GM18498 (cell line): ENCODE data around the gene TNP1.

Source experiments
- ATAC-seq: cut with Tn5 transposase; IDR thresholded peaks from one replicate; pipeline ENCODE4 v1.9.1; 2021; ENCODE audit warnings: mild to moderate bottlenecking, moderate library complexity; ENCODE audit not compliant: unreplicated experiment

The TNP1 gene

DNA sequence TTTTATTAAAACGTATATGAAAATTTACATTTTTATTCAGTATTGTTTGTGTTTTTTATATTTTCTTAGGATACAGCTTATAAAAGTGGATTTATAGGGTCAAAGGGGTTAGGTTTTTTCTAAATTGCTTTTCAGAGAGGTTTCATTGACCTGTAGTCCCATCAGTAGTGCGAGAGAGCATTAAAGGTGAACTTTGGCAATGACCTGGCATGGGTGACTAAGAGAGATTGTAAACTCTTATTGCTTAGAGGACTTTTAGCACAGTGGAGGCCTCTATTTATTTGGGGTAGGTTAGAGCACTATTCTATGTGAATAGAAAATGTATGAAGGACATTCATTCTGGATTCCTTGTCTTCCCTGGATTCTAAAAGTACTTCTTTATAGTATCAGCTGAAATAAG is 16.0 kb upstream of the TNP1 start:
- no peak for ATAC-seq

DNA sequence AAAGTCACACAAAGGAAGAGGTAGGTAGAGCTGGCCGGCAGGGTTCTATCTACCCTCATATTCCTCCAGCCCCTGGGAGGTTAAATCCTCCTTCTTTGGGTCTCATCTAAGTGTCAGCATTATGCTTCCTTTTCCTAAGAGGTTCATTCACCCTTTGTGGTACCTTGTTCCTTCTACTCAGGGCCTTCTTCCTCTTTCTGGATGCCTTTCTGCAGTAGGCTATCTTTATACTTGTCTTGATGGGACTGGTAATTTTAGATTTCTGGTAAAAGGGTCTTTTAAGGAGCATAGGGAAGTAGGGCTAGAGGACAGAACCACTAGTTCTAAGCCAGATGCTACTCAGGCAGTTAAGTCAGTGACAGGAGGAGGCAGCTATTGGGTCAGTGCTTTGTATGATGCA is 13.7 kb upstream of the TNP1 start:
- no peak for ATAC-seq

- ATAC-seq = no peak
Measured at GRCh38 chr2:216872624-216873023, 12.8 kb upstream of the TNP1 start.

DNA sequence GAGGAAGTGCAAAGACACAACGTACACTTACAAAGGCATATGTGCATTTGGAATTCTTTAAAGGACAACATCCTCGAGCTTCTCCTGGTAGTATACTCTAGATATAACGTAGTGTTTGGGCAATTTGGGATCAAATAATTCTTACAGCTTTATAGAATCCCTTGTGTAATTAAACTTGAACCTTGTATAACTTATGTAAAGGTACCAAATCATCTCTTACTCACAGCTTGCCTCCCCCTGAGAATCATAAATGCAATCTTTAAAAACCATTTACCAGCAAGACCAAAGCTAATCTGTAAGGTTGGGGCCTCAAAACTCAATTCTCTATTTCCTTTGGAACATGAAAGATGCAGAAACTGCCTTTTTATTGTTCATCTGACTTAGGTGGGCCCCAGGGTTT is 12.2 kb upstream of the TNP1 start:
- no peak for ATAC-seq

DNA sequence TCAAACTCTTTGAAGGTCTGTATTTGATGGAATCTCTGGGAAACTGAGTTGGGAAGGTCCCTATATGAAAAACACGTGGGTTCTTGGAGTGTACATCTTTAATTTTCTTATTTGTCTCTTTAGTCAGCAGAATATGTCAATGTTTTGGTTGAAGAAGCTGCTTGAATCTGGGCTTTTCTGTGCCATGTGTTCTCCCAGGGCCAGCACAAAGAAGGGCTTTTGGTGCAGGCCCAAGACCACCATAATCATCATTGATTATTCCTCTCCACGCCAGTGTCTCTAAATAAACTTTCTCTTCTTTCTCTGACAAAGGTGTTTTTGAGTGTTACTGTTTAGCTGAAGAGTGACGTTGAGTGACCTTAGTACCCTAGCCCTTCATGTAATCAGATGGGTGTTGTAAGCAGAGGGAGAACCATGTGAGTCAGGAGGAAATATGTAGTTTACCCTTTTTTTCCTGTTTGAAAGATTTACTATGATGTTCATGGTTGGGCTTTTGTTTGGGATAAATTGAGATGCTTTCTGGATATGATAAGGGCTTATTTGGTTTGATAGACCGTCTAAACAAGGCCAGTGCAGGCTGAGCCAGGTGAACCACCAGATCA is 11.6 kb upstream of the TNP1 start:
- no peak for ATAC-seq

- ATAC-seq = no peak
Measured at GRCh38 chr2:216870508-216871332, 10.9 kb upstream of the TNP1 start.

GRCh38 chr2:216866515-216867095 is 6.7 kb upstream of the TNP1 start:
- no peak for ATAC-seq

DNA sequence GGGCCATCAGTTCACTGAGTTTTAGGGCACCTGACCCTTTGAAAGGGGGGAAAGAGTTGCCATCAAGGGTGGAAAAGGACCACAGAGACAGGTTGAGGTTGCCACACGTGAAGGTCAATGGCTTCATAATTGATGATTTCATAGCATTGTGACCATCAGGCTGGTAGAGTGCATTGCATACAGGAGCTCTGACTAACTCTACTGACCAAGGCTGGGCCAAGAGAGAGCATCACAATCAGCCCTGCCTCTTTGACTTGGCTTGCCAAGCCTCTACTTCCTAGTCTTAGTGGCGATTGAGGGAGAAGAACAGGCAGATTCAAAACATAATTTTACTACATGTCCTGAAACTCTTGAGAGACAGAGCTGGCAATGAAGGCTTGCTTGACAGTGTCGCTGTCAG is 5.8 kb upstream of the TNP1 start:
- no peak for ATAC-seq

GRCh38 chr2:216863946-216864345 is 4.1 kb upstream of the TNP1 start:
- no peak for ATAC-seq

DNA sequence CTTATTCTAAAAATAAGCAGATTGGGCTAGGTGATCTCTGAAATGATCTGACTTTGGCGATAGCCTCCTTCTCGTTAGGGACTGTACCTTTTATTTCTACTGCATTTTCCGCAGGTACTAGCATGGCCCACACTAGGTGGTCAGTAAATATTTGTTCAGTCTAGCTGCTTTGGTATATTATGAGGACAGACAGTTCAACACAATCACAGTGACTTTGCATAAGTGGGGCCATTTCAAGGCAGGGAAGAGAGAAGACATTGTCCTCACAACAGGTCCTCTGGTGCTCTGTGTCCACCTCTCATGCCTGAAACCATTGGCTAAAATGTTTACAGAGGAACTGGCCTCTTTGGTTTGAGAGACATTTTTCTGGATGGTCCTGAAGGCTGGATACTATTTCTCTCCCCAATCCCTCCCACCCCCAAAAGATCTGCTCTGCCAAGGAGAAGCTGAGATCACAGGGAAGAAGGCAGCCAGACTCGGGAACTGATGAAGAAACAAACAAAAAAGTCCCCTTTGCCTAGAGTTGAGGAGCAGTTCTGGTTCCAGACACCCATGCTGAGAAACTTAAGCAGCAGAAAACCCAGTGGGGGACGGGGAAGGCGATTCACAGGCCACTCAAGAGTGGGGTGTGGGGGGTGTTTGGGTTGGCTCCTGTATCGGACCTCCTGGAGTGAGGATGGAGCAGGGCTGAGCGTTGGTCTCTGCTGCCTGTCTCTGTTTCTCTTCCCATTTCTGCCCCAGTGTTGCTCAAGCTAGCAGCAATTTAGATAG is 2.9 kb upstream of the TNP1 start:
- no peak for ATAC-seq

DNA sequence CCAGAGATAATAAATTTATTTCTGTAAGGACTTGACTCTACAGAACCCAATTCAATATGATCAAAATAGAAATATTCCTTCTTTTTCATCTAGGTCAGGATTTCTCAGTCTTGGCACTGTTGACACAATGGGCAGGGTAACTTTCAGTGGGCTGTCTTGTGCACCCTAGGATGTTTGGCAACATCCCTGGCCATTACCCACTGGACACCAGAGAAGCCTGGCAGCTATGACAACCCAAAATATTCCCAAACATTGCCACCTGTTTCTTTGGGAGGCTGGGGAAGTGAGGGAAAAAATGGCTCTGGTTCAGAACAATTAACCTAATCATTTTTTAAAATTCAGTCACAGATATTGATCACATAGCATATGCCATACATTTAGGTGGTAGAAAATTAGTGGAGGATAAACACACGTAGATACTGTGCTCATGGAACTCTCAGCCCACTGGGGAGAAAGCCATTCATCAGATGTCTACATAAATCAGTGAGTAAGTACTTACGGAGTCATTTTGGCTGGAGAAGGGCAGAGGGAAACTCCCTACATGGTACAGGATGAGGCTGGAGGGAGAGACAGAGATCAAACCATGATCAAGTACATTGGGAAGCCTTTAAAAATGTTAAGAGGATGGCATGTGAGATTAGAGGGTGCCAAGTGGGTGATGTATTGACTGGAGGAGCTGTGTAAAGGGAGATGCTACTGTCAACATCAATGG is 718 bp upstream of the TNP1 start:
- ATAC-seq = no peak

- ATAC-seq = no peak
Measured at GRCh38 chr2:216858312-216858711, 1.6 kb downstream of the TNP1 start.

DNA sequence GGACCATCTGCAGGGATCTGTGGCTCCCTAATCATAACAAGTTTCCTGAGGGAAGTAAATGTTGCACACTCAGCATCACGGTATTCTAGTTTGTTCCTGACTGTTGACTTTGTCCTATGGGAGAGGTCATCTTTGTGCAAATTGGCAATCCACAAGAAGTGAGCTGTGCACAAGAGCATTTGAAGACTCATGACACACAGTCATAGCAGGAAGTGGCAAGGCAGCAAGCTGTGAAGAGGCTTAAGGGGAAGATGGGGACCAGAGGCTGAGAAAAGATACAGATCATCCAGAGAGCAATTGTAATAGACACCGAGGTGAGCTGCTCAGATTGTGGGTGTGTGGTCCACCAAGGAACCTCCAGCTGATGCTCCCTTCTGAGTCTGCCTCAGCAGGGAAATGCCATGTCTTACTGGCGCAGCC is 2.7 kb downstream of the TNP1 start:
- no peak for ATAC-seq

GRCh38 chr2:216856406-216857065 is 3.3 kb downstream of the TNP1 start:
- no peak for ATAC-seq

DNA sequence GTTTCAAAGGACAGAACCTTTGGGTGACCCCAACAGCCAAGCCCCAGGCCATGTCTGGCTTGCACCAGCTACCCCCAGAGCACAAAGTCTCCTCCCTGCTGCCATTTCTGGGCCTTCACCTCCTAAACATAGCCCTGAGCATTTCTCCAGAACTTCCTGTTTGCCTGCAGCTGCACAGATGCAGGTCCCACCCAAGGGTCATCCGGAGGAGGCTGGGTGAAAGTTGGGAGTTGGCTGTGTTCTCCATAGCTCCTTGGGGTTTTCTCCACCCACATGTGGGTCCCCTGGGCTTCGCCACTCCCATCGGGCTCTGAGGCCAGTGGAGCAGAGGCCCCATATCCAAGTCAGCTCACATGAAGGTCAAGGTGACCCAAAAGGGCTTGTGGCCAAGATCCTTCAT is 4.3 kb downstream of the TNP1 start:
- ATAC-seq = no peak

- ATAC-seq = no peak
Measured at GRCh38 chr2:216855079-216855478, 4.8 kb downstream of the TNP1 start.

DNA sequence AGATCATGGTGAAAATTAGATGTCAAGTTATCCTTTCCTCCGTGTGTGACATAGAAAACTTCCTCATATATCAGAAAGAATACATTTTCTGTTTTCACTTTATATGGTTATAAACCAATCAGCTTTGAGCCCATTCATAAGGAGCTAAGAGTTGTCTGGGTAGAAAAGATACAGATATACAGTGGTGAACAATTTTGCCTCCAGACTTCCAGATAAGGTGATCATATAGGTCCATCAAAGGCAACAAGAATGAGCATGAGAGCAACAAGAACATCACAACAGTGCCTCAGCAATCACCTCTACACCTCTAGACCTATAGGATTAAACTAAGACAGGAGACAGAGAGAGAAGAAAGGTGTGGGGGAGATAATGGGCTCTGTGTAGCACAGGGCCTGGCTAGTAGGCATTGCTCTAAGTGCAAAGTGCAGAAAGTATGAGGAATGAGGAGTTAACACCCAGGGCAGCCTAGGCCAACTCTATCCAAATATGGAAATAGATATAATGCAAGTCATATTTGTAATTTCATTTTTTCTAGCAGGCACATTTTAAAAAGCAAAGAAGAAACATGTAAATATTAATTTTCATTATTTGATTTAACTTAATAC is 8.3 kb downstream of the TNP1 start:
- ATAC-seq = no peak

DNA sequence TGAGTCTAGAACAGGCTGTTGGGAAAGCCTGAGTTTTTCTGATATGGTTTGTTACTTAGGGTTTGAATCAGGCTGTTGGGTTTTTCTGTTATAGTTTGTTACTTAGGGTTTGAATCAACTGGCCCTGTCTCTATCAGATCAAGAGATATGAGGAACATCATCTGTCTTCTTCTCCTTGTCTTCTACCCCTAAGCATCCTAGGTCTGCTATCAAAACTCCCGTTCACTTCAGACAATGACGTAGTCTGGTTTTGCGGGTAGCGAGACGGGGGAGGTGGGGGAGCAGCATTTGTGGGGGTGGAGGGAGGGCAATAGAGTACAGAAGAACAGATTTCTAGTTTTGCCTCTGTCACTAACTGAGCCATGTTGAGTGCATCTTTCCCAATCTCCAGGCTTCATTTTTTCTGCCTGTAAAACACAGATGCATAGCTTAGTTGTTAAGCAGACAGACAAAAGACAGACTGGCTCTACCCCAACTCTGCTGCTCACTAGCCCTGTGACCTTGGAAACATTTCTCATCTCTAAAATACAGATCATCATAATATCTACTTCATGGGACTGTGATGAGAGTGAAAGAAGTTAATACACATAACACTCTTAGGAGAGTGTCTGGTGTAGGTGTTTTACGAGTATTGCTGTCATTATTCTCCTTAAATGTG is 9.1 kb downstream of the TNP1 start:
- ATAC-seq = no peak

DNA sequence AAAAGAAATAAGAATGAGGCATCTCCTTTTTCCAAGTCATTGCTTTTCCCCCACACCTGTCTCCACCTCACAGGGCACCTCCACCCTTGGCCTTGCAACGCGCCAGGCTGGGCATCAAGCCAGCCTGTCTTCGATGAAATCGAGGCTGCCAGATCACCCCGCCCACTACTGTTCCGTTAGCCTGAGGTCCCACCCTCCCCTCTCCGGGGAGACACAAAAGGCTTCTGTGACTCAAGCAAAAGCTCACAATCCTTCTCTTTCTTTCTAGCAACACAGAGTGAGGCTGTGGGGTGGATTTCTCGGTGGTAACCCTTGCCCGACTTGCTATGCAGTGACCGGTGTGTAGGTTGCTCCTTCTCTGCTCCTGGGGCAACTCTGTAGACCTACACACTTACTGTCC is 9.9 kb downstream of the TNP1 start:
- ATAC-seq = no peak
